PC-9 (cell line): Measurements from ENCODE around the gene SH3PXD2A. TPM values are rescaled to one million over a fixed set of nuclear protein-coding genes. Genes with fewer than 3 reads are reported as not detected.
A peak's percentile ranks its signal among the peaks of the same experiment; 100 is the strongest.

Experiments used
- BruUV-seq: library from RNA; stranded (reverse); fragments of 400-500 nt; replicated peaks from 2 replicates; lab custom pipeline; 2021; lab: Mats Ljungman, UMichigan
- CTCF ChIA-PET: fragments of 300-600 bp; sonication (Branson Sonifier 250); formaldehyde crosslinking; loops from one replicate; lab custom pipeline; 2022; ENCODE audit warnings: antibody characterized with exemption; lab: Charles Lee
- POLR2A ChIA-PET: fragments of 300-600 bp; sonication (Branson Sonifier 250); formaldehyde crosslinking; loops from one replicate; lab custom pipeline; 2022; ENCODE audit warnings: antibody characterized with exemption; ENCODE audit not compliant: unreplicated experiment; lab: Charles Lee
- DNase-seq, 2 experiments: peaks; one replicate each; pipeline versions ENCODE4 v3.0.0 to v3.0.0-alpha.2; 2015 to 2022; ENCODE audit warnings: mixed read lengths in 1 of 2
- H2AFZ ChIP-seq: fragments of 200-600 bp; sonication (generic); 2 replicates; pipeline ENCODE4 v1.8.1; 2017; ENCODE audit warnings: antibody characterized with exemption
- H3F3A ChIP-seq: fragments of 200-600 bp; sonication (generic); 2 replicates; pipeline ENCODE4 v1.8.1; 2017; ENCODE audit warnings: antibody characterized with exemption, mild to moderate bottlenecking, low read depth; ENCODE audit not compliant: insufficient read depth
- H3K27ac ChIP-seq: fragments of 200-600 bp; sonication (generic); 2 replicates; pipeline ENCODE4 v1.6.1; 2016; ENCODE audit warnings: mixed run types
- H3K27me3 ChIP-seq: fragments of 200-600 bp; sonication (generic); 2 replicates; pipeline ENCODE4 v1.6.1; 2016; ENCODE audit warnings: low read depth, mixed run types; ENCODE audit not compliant: insufficient read depth
- H3K36me3 ChIP-seq: fragments of 200-600 bp; sonication (generic); 2 replicates; pipeline ENCODE4 v1.6.1; 2016; ENCODE audit warnings: low read depth, mixed run types
- H3K4me1 ChIP-seq: fragments of 200-600 bp; sonication (generic); replicated peaks from 2 replicates; pipeline ENCODE4 v1.6.1; 2016; ENCODE audit warnings: mixed run types; ENCODE audit not compliant: insufficient read depth
- H3K4me2 ChIP-seq: fragments of 200-600 bp; sonication (generic); 2 replicates; pipeline ENCODE4 v1.6.1; 2017; ENCODE audit warnings: mixed run types
- H3K4me3 ChIP-seq: fragments of 200-600 bp; sonication (generic); 2 replicates; pipeline ENCODE4 v1.6.1; 2016; ENCODE audit warnings: mixed run types
- H3K79me2 ChIP-seq: fragments of 200-600 bp; sonication (generic); 2 replicates; pipeline ENCODE4 v1.6.1; 2017; ENCODE audit warnings: low read depth, mixed run types
- H3K9me2 ChIP-seq: fragments of 200-600 bp; sonication (generic); 2 replicates; pipeline ENCODE4 v1.8.1; 2017; ENCODE audit warnings: mild to moderate bottlenecking; ENCODE audit not compliant: insufficient read depth
- H3K9me3 ChIP-seq: fragments of 200-600 bp; sonication (generic); 2 replicates; pipeline ENCODE4 v1.8.1; 2016; ENCODE audit warnings: low read depth; ENCODE audit not compliant: insufficient read depth
- H4K20me1 ChIP-seq: fragments of 200-600 bp; sonication (generic); 2 replicates; pipeline ENCODE4 v1.8.1; 2017; ENCODE audit not compliant: insufficient read depth
- CTCF ChIP-seq: fragments of 200-600 bp; sonication (generic); conservative IDR thresholded peaks from 2 replicates; pipeline ENCODE4 v1.6.1; 2017; ENCODE audit warnings: mixed run types, antibody characterized with exemption, mild to moderate bottlenecking, moderate library complexity
- EZH2 ChIP-seq: fragments of 200-600 bp; sonication (generic); IDR thresholded peaks from 2 replicates; pipeline ENCODE4 v1.8.0; 2017; ENCODE audit warnings: antibody characterized with exemption, low read depth
- intact Hi-C: fragments of 100-400 bp; cut with micrococcal nuclease; formaldehyde crosslinking; loops from one replicate; pipeline ENCODE4 v1.10.0; 2022; ENCODE audit not compliant: unreplicated experiment
- total RNA-seq: library from RNA; stranded (reverse); gene quantifications from 2 replicates; pipeline ENCODE4 v1.2.3, GENCODE V29; 2021

The SH3PXD2A gene
- total RNA-seq, 1 experiment from 2014 or later = 12.5 TPM

DNA sequence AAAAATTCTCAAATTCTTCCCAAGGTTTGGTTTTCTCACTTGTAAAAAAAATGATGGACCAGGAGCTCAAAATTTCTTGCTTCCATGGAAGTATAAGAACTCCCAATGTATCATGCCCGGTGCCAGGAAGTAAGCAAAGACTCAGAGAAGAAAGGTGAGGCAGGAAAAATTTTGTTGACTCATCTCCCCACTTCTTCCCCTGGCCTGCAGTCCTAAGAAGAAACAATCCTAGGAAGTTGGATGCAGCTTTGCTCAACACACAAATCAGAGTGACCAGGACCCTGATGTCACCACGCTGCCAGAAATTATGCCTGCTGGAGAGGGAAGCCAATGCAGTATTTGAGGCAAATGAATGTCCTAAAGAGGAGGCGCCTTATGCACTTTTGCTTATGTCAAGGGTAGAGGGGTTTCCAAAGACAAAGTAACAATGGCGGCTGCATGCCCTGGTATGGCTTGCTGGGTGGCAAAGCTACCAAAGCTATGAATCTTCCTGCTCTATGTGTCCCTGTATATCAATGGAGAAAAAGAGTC, 198.2 kb downstream of the SH3PXD2A start:
- Histone ChIP-seq H3K9me3 (no peaks in the 10 kb centered on the region), H3K4me3 (no peak overlapping the region), H3K4me2 (no peak overlapping the region), H3K27ac (no peak overlapping the region), H2AFZ (no peak overlapping the region), H4K20me1 (no peaks in the 10 kb centered on the region), H3F3A (no peaks in the 10 kb centered on the region), H3K4me1 (no peaks in the 10 kb centered on the region), H3K36me3 (no peaks in the 10 kb centered on the region), H3K9me2 (no peaks in the 10 kb centered on the region), H3K79me2 (no peaks in the 10 kb centered on the region), H3K27me3 (no peaks in the 10 kb centered on the region)
- no peak for DNase-seq
- BruUV-seq = no TSS peak
- CTCF ChIA-PET = interaction anchor here (0.8 kb wide), 1 partner anchor 27 kb away, joined by 3 read pairs; no protein-coding TSS in a partner anchor
- POLR2A ChIA-PET = no interaction called here
- intact Hi-C loops = no loop called here
- TF ChIP-seq CTCF = no peak

DNA sequence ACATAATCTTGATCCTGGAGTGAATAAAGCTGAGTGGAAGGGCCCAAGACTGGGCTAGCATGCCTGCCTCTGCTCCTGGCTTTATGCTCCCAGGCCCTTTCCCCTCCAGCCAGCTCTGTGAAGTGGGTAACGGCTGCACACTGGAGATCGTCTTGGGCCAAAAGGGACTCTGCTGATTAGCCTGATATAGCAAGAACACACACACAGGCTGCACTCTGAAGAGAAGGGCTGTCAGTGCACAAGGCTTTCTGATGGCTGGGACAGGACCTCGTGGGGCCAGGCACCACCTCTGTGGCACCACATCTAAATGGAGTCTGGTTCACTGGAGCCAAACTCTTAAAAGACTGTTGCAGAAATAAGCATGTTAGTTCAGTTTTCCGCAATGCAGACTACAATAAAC, 200.5 kb downstream of the SH3PXD2A start:
- Histone ChIP-seq H3K36me3 (no peaks in the 10 kb centered on the region), H3K4me3 (no peak overlapping the region), H3K4me2 (no peak overlapping the region), H3F3A (no peaks in the 10 kb centered on the region), H3K4me1 (no peaks in the 10 kb centered on the region), H3K27me3 (no peaks in the 10 kb centered on the region), H3K79me2 (no peaks in the 10 kb centered on the region), H2AFZ (no peak overlapping the region), H4K20me1 (no peaks in the 10 kb centered on the region), H3K27ac (no peak overlapping the region), H3K9me2 (no peaks in the 10 kb centered on the region), H3K9me3 (no peaks in the 10 kb centered on the region)
- DNase-seq = no peak
- intact Hi-C loops = loop anchor here (5.0 kb wide), 1 partner anchor 628 kb away; no protein-coding TSS in a partner anchor
- no TSS peak for BruUV-seq
- ChIA-PET CTCF (no interaction called here), POLR2A (no interaction called here)
- TF ChIP-seq CTCF (no peak), EZH2 (no peak)

DNA sequence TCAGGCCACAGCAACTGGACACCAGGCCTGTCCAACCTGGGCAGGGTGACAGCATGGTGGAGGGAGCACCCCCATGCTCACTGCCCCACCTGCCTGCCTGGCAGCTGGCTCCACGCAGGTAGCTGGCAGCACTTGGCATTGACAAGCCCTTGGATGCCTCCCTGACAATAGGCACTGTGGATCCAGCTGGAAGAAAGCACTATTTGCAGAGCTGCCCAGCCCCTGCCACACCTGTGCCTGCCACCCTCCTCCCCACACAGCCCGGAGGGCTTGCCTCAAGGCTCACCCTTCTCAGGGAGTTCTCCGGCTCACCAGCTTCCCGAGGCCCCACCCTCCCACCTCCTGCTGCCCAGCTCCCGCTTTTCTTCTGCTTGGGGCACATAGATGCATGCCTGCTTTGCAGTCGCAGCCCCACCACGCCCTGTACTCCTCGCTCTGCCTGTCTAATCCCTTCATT, 201.8 kb downstream of the SH3PXD2A start:
- no peaks in the 10 kb centered on the region for H3K9me3 ChIP-seq
- no peaks in the 10 kb centered on the region for H3K36me3 ChIP-seq
- no peak overlapping the region for H3K4me2 ChIP-seq
- H2AFZ ChIP-seq = no peak overlapping the region
- no peaks in the 10 kb centered on the region for H3K27me3 ChIP-seq
- no peaks in the 10 kb centered on the region for H3F3A ChIP-seq
- TF ChIP-seq CTCF = no peak
- no peak for TF ChIP-seq EZH2
- no peaks in the 10 kb centered on the region for H3K4me1 ChIP-seq
- CTCF ChIA-PET = no interaction called here
- peak in 1 of 2 experiments; percentile 68 for DNase-seq
- BruUV-seq = no TSS peak
- intact Hi-C loops = loop anchor here (5.0 kb wide), 1 partner anchor 626 kb away; no protein-coding TSS in a partner anchor
- H3K27ac ChIP-seq = no peak overlapping the region
- POLR2A ChIA-PET = no interaction called here
- H4K20me1 ChIP-seq = no peaks in the 10 kb centered on the region
- no peak overlapping the region for H3K4me3 ChIP-seq
- H3K9me2 ChIP-seq = no peaks in the 10 kb centered on the region
- H3K79me2 ChIP-seq = no peaks in the 10 kb centered on the region
